Measurements from ENCODE around the gene SLC35B3.
A peak's percentile ranks its signal among the peaks of the same experiment; 100 is the strongest.
"Not testable (repeated sequence)": the region's sequence is repeated elsewhere in the genome, so short reads cannot be mapped to it uniquely, and the experiment has no call there.

The SLC35B3 gene

DNA sequence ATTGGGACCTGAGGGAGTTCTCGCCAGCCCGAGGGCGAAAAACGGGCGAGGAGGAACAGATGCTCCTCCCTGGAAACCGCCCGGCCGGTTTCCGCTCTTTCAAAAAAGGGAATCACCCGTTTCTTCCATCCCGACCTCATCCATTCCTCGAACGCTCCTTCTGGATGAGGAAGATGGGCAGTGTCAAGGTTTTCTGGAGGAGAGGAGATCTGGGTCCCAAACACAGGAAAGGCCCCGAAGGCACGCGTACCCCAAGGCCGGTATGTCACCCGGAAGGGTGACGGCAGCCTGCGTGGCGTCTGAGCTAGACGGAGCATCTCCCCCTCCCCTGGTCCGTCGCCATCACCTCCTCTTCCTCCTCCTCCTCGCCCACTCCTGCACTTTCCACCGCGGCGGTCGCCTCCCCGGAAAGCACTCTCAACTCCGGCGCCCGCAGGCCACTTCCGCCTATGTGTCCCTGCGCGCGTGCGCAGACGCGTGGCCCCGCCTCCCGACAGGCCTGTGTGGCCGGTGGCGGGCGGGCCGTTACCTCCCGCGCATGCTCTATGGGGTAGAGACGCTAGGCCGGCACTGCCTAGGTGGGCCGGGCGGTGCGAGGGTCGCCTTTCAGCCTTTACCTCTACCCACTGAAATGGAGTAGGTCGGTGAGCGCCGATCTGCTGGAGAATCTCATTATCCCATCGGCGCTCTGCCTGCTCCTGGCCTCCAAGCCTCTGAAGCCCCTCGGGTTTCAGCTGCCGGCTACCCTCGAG lies at the start of gene SLC35B3:
SLC35B3 (minus strand) TSS at position 453 of the 752 bp plus-strand sequence.
- peak; percentile 97 for DNase-seq

DNA sequence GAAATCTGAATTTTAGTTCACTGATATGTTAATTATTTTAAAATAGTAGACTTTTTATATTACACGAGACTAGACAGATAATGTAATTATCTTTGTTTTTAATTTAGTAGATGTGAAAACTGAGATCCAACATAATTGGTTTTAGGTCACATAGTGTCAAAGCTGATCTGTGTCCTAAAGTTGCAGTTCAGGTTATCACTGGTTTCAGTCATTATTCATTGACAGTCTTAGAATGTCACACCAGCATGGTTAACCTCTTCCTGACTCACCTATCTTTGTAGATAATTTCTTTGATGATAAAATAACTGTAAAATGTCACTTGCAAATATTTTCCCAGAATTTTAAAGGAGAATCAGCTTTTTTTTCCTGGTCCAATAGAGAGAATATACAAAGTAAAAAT lies 48.3 kb upstream of the SLC35B3 start:
- no peak for DNase-seq

DNA sequence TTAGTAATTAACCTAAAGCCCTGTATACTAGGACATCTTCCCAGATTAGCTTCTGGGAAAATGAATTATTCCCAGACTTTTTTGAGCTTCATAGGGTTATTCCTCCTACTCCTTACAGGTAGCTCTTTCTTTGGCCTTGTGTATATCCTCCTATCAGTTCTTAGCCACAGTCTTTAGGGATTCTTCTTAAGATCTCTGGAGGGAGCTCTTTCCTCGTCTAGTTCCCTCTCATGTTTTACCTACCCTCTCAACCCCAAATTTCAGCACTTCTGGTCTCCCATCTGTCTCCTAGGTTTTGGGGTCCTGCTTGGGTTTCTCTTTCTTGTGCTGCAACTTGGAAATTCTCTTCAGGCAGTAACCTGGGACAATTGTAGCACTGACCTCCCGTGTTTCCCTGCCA lies 46.4 kb upstream of the SLC35B3 start:
- DNase-seq: peak; percentile 40

DNA sequence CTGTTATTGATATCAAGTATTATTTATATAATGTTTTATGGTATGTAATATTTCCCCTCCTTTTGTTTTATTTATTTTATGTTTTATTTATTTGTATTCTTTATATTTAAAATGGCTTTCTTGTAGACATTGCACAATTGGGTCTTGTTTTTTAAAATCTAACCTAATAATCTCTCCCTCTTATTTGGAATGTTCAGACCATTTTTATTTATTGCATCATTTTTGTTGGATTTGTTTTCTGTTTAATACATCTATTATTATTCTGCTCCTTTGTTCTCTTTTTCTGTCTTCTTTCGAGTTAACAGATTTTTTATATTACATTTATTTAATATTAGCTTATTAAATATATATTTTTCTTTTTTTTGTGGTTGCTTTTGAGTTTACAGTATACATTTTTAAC lies 43.1 kb upstream of the SLC35B3 start:
- DNase-seq: no peak

DNA sequence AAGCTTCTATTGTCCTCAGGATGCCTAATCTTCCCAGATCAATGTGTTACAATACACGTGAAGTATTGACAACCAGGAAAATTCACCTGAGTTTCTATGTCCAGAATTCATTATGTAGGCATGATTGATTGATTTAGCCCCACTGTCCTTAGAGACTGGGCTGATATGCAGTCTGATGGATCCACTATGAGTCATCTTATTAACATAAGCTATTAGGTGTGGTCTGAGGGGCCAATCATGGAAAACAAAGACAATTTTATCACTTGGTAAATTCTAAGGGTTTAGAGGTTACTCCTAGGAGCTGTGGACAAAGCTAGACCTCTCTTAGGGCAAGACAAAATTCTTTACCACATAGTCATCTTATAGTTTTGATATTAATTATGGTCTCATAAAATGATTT lies 41.3 kb upstream of the SLC35B3 start:
- no peak for DNase-seq

DNA sequence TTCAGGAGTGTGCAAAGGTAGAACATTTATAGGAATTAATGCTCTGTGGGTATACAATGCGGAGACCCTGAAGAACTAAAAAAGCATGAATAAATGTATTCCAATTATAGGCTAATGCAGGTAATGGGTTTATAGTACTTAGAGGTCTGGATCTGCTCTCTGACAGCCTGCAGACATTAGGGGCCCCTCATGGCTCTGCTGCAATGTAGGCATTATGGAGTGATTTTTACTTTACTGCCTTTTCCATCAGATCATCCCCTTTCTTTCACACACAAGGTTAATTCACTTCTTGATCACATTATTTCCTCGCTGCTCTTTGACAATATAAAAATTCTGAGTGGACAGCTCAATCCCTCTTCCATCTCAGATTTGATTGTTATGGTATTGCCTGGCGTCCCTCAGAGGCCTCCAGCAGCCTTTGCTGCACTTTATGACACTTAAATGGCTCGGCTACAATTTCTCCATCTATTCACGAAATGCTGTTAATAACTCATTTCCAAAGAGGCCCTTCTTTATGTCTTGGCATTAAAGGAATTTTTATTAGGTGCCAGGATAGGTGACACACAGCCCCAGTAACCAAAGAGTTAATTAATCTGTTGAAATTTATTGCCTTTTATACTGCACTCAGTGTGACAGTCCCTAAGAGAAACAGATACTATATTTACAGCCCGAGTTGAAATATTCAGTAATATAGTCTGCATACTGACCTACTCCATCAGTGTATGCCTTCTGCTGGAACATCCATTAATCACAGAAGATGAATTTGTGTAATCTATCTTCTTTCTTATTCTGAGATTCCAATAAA lies 33.4 kb upstream of the SLC35B3 start:
- no peak for DNase-seq

DNA sequence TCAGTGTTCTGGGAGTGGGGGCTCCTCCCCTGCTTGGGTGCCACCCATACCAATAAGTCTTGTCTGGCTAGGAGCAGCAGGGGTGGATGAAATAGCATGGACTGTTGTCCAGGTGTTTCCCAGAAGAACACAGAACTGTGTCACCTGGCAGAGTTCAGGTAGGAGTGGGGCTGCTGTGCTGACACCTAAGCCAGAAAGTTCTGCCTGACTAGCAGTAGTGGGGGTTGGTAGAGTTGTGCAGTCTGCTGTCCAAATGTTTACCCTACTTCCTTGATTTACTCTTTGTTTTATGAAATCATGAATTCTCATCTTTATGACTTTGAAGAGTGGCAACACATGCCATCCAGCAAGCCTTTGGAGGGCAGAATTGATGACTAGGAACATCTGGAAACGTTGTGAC lies 27.3 kb upstream of the SLC35B3 start:
- no peak for DNase-seq

DNA sequence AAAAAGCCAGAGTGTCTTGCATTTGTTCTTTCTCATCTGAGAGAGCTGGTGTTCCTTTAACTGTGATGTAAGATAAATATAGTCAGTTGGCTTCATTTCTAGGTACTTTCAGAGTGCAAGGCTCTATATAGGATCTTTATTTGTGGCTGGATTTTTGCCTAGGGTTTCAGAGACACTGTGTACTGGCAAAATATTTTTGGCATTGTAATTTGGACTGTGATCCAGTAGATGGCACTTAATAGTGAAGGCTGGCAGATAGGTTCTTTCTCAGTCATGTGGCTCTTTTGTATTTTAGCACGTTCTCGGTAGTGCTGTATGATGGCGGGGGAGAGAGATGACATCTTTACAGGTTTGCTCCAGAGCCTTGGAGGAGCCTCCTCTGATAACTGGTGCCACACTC lies 26.8 kb upstream of the SLC35B3 start:
- no peak for DNase-seq

DNA sequence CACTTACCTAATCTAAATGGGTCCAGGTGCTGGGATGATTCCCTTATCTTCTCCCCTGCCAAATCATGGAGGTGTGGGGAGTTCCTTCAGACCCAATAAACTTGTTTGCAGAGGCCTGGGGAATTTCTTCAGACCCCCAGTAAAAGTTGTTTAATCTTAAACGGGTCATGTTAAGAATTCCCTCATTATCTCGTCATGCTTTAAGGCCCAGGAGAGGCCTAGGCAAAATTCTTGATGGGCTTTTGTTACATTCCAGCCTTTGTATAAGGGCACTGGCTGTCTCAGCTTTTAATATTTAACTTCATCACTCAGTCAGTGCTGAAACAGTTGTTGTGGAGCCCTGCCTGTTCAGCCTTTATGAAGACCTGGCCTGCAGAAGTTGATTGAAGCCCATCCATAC lies 11.0 kb upstream of the SLC35B3 start:
- no peak for DNase-seq

DNA sequence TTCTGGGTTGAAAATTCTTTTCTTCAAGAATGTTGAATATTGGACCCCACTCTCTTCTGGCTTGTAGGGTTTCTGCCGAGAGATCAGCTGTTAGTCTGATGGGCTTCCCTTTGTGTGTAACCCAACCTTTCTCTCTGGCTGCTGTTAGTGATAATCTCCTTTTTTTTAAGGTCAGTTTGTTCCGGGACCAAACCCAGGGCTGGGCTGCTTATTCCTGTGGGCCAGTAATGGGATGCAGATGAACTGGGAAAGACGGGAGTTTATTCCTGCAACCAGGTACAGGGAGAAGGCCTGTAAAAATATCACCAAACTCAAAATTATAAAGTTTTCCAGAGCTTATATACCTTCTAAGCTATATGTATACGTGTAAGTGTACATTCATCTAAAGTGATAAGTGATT lies 10.6 kb upstream of the SLC35B3 start:
- not testable (repeated sequence) for DNase-seq

DNA sequence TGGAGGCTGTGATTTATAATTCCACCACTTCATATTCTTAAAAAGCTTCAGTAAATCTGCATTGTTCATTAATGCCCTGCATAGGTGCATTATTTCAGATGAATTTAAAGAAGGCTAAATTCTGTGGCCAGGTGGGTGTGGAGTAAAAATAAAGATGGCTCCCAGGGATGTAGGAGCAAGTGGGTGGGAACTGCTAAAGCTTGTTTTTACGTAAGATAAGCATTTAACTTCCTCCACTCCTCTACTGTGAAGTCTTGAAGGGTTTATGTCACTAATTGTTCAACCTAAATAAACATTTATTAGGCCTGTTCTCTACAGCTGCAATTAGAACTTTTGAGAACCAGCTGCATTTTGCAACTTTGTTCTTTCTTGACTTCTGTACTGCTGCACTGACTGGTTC lies 6.8 kb upstream of the SLC35B3 start:
- no peak for DNase-seq

DNA sequence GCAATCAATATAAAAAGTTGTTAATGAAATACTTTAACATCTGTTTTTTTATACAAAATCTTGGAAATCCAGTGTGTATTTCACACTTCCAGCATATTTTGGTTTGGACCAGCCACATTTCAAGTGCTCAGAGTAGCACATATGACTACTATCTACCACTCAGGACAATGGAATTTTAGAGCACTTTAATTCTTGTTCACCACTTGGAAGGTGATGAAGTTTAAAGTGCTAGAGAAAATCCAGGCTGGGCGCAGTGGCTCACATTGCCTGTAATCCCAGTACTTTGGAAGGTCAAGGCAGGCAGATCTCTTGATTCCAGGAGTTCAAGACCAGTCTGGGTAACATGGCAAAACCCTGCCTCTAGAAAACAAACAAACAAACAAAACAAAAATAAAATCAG lies 6.1 kb upstream of the SLC35B3 start:
- no peak for DNase-seq

DNA sequence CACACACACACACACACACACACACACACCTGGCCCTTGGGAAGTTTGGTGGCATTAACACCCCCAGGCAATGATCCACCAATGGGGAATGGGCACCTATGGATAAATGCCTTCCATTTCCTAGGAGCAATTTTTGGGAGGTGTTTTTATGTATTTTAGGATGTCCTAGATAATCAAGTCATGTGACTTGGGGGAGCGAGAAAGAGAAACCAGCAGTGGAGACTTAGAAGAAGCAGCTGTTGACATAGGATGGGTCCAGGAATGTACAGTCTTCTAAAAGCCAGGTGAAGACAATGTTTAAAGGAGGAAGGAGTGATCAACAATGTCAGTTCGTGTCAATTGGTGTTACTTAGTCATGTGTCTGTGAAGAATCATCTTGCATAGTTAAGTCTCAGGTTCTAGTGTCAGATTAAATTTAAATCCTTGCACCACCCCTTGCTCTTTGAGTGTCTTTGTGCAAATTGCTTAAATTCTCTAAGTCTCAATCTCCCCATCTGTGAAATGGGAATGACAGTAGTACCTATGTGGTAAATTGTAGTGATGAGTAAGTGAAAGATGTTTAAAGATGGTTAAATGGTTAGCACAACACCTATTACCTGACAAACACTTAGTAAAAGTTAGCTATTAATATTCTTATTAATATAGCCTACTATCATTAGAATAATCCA lies 4.4 kb upstream of the SLC35B3 start:
- DNase-seq: no peak

DNA sequence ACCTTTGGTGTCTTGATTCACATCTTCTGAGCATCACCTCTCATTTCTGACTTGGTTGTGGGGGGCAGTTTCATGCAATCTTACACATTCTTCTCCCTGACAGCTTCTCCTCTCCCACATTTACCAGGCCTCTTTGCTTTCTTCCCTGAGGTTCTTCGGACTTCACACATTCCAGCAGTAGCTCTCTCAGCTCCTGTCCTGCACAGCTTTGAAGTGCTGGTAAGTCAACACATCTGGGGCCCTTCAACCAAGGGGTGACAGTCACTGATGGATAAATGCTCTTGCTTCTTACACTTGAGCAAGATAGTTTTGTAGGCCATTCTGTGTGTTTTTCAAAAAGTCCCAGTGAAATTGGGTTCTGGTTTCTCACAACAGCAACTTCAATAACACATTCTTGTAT lies 2.5 kb upstream of the SLC35B3 start:
- no peak for DNase-seq

DNA sequence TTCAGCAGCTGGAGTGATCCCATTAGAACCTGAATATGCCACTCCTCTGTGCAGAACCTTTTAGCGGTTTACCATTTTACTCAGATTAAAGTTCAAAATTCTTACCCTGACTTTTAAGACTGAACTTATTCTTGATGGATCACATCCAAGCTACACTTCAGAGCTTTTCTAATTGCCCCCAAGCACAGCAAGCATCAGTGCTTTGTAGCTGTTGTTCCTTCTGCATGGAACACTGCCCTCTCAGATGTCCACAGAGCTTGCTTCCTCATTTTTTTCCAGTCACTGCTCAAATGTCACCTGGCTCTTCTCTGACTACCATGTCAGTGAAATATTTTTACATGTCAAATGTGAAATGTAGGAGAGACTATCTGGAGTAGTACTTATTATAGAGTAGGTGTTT lies 1.6 kb upstream of the SLC35B3 start:
- DNase-seq: no peak

DNA sequence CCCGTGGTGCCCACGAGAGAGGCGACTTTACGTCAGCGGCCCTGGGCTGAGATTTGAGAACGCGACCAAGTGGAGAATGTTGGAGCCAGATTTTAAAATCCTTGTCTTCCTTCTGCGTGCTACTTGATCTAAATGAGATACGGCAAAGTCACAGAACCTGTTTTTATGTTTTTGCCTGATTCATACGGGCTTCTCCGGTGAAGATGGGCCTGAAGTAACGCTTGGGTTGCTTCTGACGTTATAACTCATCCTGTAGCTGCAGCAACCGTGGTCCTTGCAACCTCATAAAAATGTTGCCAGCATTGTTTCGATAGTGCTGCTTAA lies 462 bp upstream of the SLC35B3 start:
- DNase-seq: no peak

DNA sequence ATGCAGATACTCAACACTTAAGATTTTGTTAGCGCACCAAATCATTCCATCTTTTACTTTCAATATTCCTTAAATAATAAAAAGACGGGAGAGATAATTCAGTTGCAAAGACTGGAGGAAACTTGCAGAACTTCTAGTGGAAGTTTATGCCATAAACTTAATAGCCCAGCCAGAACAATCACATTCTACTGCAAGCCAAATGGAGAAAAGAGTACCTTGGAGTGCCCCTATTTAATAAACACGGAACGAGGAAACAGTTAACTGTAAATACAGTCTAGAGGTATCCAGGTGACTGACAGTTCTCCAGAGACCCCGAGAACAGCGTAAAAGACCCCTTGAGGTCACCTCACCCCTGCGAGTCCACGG lies 635 bp downstream of the SLC35B3 start:
- DNase-seq: peak; percentile 48

DNA sequence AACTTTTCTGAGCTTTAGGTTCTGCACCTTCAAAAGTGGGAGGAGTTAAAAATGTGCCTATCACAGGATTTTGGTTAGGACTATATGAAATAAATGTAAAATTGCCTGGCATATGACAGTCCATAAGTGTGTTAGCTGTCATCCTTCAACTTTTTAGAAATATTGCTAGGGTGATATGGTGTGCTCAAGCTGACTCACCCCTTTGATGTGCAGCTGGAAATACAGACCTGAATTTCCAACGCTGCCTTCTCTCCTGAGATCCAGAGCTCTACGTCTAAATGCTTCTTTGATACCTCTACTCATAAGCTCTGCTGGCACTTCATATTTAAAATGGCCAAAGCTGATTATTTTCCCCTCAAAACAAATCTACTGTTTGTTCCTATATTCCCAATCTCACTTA lies 2.7 kb downstream of the SLC35B3 start:
- no peak for DNase-seq

DNA sequence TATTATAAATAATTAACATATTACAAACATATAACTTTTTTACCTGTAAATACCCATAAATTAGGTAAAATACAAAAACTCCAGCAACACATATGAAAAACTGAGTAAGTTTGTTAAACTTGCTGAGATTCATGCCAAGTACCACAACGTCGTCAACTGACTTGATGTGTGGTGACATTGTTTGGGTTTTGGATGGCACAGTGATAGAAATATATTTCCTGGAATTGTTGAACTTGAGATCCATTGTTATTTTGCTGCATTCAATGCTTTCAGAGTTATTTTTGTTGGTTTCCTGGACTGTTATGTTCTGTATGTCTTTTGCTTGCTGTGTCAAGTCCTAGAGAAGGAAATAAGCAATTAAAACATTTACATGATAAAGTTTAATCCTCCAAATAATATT lies 5.5 kb downstream of the SLC35B3 start:
- no peak for DNase-seq

DNA sequence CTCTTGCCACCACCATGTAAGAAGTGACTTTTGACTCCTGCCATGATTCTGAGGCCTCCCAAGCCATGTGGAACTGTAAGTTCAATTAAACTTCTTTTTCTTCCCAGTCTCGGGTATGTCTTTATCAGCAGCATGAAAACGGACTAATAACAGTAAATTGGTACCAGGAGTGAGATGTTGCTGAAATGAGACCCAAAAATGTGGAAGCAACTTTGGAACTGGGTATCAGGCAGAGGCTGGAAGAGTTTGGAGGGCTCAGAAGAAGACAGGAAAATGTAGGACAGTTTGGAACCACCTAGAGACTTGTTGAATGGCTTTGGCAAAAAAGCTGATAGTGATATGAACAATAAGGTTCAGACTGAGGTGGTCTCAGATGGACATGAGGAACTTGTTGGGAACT lies 8.8 kb downstream of the SLC35B3 start:
- not testable (repeated sequence) for DNase-seq

DNA sequence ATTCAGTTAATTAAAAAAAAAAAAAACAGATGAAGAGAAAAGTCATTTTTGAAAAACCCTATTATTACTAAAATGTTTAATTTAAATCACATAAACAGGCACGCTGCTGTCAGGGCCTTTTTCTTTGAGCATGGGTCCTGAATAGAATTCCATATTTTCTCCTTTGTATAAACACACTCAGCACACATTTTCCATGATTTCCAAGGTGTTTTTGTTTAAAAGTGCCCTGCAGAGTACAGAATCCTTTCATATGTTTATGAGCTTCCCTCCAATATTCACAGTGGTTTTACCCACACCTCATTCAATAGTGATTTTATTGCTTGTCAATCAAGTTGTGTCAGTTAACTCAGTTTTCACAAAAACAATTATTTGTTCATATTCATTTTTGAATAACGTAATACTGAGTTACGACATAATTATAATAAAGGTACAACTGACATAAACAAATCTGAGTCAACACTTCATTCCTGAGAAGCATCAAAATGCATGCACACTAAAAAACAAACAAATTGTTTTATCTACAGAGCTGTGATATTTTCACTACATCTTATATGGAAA lies 15.2 kb downstream of the SLC35B3 start:
- no peak for DNase-seq

DNA sequence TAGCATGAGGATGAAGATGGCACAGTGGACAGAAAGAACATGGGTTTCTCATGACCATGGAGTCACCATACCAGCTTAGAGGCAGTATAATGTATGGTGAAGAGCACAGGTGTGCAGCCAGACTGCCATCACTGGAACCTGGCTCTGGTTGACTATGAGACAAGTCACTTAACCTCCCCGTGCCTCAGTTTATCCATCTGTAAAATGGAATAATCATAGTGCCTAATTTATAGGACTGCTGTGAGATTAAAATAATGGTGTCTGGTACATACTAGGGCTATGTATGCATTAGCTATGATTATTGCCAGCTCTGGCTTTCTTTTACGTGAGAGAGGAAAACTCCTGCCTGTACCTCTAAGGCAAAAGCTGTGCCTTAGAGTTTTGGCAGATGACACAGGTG lies 19.4 kb downstream of the SLC35B3 start:
- no peak for DNase-seq

DNA sequence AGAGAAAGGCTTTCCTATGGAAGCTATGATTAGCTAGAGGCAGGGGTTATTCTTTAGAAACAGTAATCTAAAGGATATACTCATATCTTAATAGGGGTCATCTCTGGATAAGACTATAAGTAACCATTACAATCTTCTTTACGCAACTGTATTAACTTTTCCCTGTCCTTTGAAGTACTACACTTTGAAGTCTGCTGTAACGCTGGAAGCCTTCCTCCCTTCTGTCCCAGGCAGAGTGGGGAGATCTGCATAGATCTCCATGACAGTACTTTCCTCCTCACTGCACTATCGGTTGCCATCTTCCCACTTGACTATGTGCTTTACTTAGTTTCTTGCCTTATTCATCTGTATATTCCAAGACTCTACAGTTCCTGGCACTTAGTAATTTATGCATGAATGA lies 20.1 kb downstream of the SLC35B3 start:
- DNase-seq: no peak

DNA sequence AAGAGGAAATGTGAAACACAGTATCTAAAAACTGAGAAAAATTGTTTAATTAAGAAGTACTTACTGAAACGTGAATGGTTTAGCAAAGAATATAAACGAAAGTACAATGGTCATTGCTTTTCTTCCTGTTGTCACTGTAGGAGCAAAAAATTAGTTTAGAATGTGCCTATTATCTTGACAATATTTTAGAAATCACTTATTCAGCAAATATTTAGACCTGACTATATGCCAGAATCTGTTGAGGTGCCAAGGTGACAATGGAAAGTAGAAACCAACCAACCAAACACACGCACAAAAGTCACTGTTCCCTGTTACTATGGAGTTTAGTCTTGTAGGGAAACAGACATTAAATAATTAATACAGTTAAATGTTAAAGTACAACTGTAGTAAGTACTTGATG lies 20.5 kb downstream of the SLC35B3 start:
- no peak for DNase-seq
